ENCODE measurements around the gene TMEFF1.

Gene TMEFF1

DNA sequence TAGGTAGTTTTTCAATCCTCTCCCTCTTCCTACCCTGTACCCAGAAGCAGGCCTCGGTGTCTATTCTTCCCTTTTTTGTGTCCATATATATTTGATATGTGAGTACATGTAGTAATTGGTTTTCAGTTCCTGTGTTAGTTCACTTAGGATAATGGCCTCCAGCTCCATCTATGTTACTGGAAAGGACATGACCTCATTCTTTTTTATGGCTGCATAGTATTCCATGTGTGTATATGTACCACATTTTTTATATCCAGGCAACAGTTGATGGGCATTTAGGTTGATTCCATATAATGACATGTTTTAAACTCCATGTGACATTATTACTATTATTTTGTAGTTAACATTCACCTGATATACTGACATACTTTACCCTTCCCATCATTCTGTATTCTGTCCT is 154.0 kb downstream of the TMEFF1 start:
- no peak for DNase-seq
